Inferior parietal cortex (tissue), 1 donor: ENCODE data around the gene LRP10.
"Not testable (repeated sequence)": the region's sequence is repeated elsewhere in the genome, so short reads cannot be mapped to it uniquely, and the experiment has no call there.

Experiments
- DNase-seq: peaks from one replicate; pipeline ENCODE4 v3.0.0-alpha.2; 2016; ENCODE audit errors: extremely low spot score

Gene LRP10

GRCh38 chr14:22843123-22843925, 28.2 kb upstream of the LRP10 start:
- no peak for DNase-seq

- DNase-seq = no peak
These were observed 27.1 kb upstream of the LRP10 start for GRCh38 chr14:22844221-22845102.

- no peak for DNase-seq
These were observed 26.5 kb upstream of the LRP10 start for GRCh38 chr14:22845103-22845394.

- no peak for DNase-seq
These were observed 25.5 kb upstream of the LRP10 start for GRCh38 chr14:22845821-22846625.

GRCh38 chr14:22846811-22847307, 24.7 kb upstream of the LRP10 start:
- no peak for DNase-seq

GRCh38 chr14:22847661-22848341, 23.7 kb upstream of the LRP10 start:
- no peak for DNase-seq

GRCh38 chr14:22848351-22849164, 23.0 kb upstream of the LRP10 start:
- no peak for DNase-seq

- DNase-seq = no peak
These were observed 22.2 kb upstream of the LRP10 start for GRCh38 chr14:22849212-22849819.

- no peak for DNase-seq
These were observed 20.4 kb upstream of the LRP10 start for GRCh38 chr14:22850944-22851764.

GRCh38 chr14:22852178-22852577, 19.4 kb upstream of the LRP10 start:
- DNase-seq = not testable (repeated sequence)

GRCh38 chr14:22852599-22852939, 19.0 kb upstream of the LRP10 start:
- DNase-seq = no peak

- peak; percentile 89 for DNase-seq
These were observed 18.4 kb upstream of the LRP10 start for GRCh38 chr14:22852940-22853767.

GRCh38 chr14:22854296-22854695, 17.2 kb upstream of the LRP10 start:
- not testable (repeated sequence) for DNase-seq

GRCh38 chr14:22854963-22855724, 16.4 kb upstream of the LRP10 start:
- DNase-seq = no peak

GRCh38 chr14:22856428-22856827, 15.1 kb upstream of the LRP10 start:
- no peak for DNase-seq

- DNase-seq = not testable (repeated sequence)
These were observed 11.2 kb upstream of the LRP10 start for GRCh38 chr14:22860377-22860776.

GRCh38 chr14:22861651-22862050, 9.9 kb upstream of the LRP10 start:
- DNase-seq = no peak

- no peak for DNase-seq
These were observed 6.6 kb upstream of the LRP10 start for GRCh38 chr14:22864979-22865378.
